K562 (cell line): ENCODE measurements around the gene EPX. TPM values are rescaled to one million over a fixed set of nuclear protein-coding genes. Genes with fewer than 3 reads are reported as not detected.
"Not testable (repeated sequence)": the region's sequence is repeated elsewhere in the genome, so short reads cannot be mapped to it uniquely, and the experiment has no call there.

Source experiments
- ATAC-seq: fragments of 200-7000 bp; cut with Tn5 transposase; 3 replicates; pipeline ENCODE4 v1.9.1; 2020; ENCODE audit warnings: moderate library complexity
- BruUV-seq: library from RNA; stranded (reverse); fragments of 400-500 nt; replicated peaks from 2 replicates; lab custom pipeline; 2021; lab: Mats Ljungman, UMichigan
- CTCF ChIA-PET: fragments of 300-600 bp; formaldehyde crosslinking; extraction: SDS; loops from one replicate; lab custom pipeline; 2021; ENCODE audit warnings: low intra/inter-chr PET ratio; lab: Yijun Ruan, JAX
- POLR2A ChIA-PET: fragments of 300-600, 350-650 bp; sonication (Branson Sonifier 250); formaldehyde crosslinking; extraction: SDS; loops from one replicate; lab custom pipeline; 2021; ENCODE audit warnings: antibody characterized with exemption, inconsistent platforms; lab: Yijun Ruan, JAX
- DNase-seq, 4 experiments: peaks; one replicate each; pipeline versions ENCODE4 v3.0.0 to v3.0.0-alpha.2; 2011 to 2018; ENCODE audit warnings: low spot score in 3 of 4, mixed read lengths in 3 of 4; ENCODE audit errors: extremely low read depth in 1 of 4
- FAIRE-seq: peaks from 2 replicates; lab custom pipeline; 2011; peaks lifted over from hg19 to GRCh38; lab: Jason Lieb, UNC
- H2AFZ ChIP-seq: 2 replicates; pipeline ENCODE4 v1.6.0; 2011; ENCODE audit warnings: low read depth, low read length, control low read depth, inconsistent platforms
- H3K27ac ChIP-seq: fragments of 200-600 bp; 3 replicates; pipeline ENCODE4 v1.8.0; 2011; ENCODE audit warnings: low read depth, mild to moderate bottlenecking, control low read depth, inconsistent platforms, low read length, moderate library complexity, mixed read lengths; ENCODE audit errors: extremely low read depth
- H3K27me3 ChIP-seq, 2 experiments: fragments of 300-600 bp in 1 of 2; 2 replicates in 1 of 2; 3 replicates in 1 of 2; pipeline versions ENCODE4 v1.6.0 to v1.8.0; 2011; ENCODE audit warnings: inconsistent platforms in 2 of 2, low read length in 2 of 2, mild to moderate bottlenecking in 1 of 2, mixed read lengths in 1 of 2, moderate library complexity in 1 of 2; ENCODE audit not compliant: control insufficient read depth in 2 of 2, insufficient read depth in 2 of 2
- H3K36me3 ChIP-seq: fragments of 300-600 bp; 3 replicates; pipeline ENCODE4 v1.8.0; 2011; ENCODE audit warnings: mild to moderate bottlenecking, low read length, inconsistent platforms; ENCODE audit not compliant: control insufficient read depth, insufficient read depth
- H3K4me1 ChIP-seq, 2 experiments: fragments of 200-600 bp in 1 of 2; replicated peaks in 1 of 2; 2 replicates in 1 of 2; 3 replicates in 1 of 2; pipeline versions ENCODE4 v1.5.1 to v1.8.0; 2011; ENCODE audit warnings: inconsistent platforms in 2 of 2, low read length in 2 of 2, mild to moderate bottlenecking in 1 of 2, mixed read lengths in 1 of 2, moderate library complexity in 1 of 2; ENCODE audit not compliant: control insufficient read depth in 2 of 2, insufficient read depth in 2 of 2
- H3K4me2 ChIP-seq: 2 replicates; pipeline ENCODE4 v1.6.1; 2011; ENCODE audit warnings: low read length, control low read depth, inconsistent platforms, mixed read lengths; ENCODE audit not compliant: insufficient read depth
- H3K4me3 ChIP-seq: fragments of 200-600 bp; sonication (generic), shearing (Covaris generic); 2 replicates; pipeline ENCODE4 v1.5.1; 2016; ENCODE audit warnings: control low read depth, inconsistent platforms
- H3K79me2 ChIP-seq: fragments of 200-600 bp; 3 replicates; pipeline ENCODE4 v1.8.0; 2011; ENCODE audit warnings: low read length, inconsistent platforms; ENCODE audit not compliant: control insufficient read depth, insufficient read depth
- H3K9ac ChIP-seq, 2 experiments: 2 replicates each; pipeline versions ENCODE4 v1.6.0 to v1.6.1; 2011; ENCODE audit warnings: low read depth in 2 of 2, low read length in 2 of 2, control low read depth in 1 of 2, inconsistent platforms in 1 of 2, mild to moderate bottlenecking in 1 of 2, mixed read lengths in 1 of 2; ENCODE audit not compliant: insufficient read depth in 1 of 2
- H3K9me1 ChIP-seq: one replicate; pipeline ENCODE4 v1.6.0; 2011; ENCODE audit warnings: inconsistent platforms, mild to moderate bottlenecking, low read length, moderate library complexity; ENCODE audit not compliant: control insufficient read depth, insufficient read depth
- H3K9me3 ChIP-seq: replicated peaks from 2 replicates; pipeline ENCODE4 v1.5.1; 2011; ENCODE audit warnings: low read depth, low read length, inconsistent platforms; ENCODE audit not compliant: control insufficient read depth, insufficient read depth
- H4K20me1 ChIP-seq: replicated peaks from 2 replicates; pipeline ENCODE4 v1.6.1; 2011; ENCODE audit warnings: low read length, inconsistent platforms, mixed read lengths; ENCODE audit not compliant: control insufficient read depth, insufficient read depth
- CBX8 ChIP-seq: fragments of 200-600 bp; sonication (generic); IDR thresholded peaks from 2 replicates; pipeline ENCODE4 v1.6.1; 2012; ENCODE audit warnings: borderline replicate concordance, mixed run types, low read depth, mild to moderate bottlenecking, moderate library complexity, mixed read lengths, low read length, control low read depth, inconsistent platforms; ENCODE audit not compliant: poor library complexity, severe bottlenecking; ENCODE audit errors: extremely low read depth
- CEBPB ChIP-seq: fragments of 450-650 bp; IDR thresholded peaks from 2 replicates; pipeline ENCODE4 v1.6.1; 2016; ENCODE audit warnings: missing genetic modification characterization, missing compliant biosample characterization
- ELF4 ChIP-seq: fragments of 450-650 bp; formaldehyde crosslinking; IDR thresholded peaks from 2 replicates; pipeline ENCODE4 v1.4.0; 2022; ENCODE audit warnings: missing genetic modification characterization
- ELK1 ChIP-seq: sonication (generic); formaldehyde crosslinking; IDR thresholded peaks from 2 replicates; pipeline ENCODE4 v1.8.1; 2022; ENCODE audit warnings: missing genetic modification reagents
- HMGXB4 ChIP-seq: sonication (generic); formaldehyde crosslinking; IDR thresholded peaks from 2 replicates; pipeline ENCODE4 v1.8.1; 2023; ENCODE audit warnings: mild to moderate bottlenecking, missing genetic modification reagents
- L3MBTL2 ChIP-seq: fragments of 450-650 bp; IDR thresholded peaks from 2 replicates; pipeline ENCODE4 v1.6.1; 2016; ENCODE audit warnings: mild to moderate bottlenecking, moderate library complexity
- LCOR ChIP-seq: sonication (generic); formaldehyde crosslinking; IDR thresholded peaks from 2 replicates; pipeline ENCODE4 v1.8.0; 2022; ENCODE audit warnings: mild to moderate bottlenecking, missing genetic modification reagents
- MYC ChIP-seq, 2 experiments: fragments of 250-450 bp in 1 of 2; sonication (Bioruptor Pico) in 1 of 2; IDR thresholded peaks; 2 replicates each; pipeline versions ENCODE4 v1.5.1 to v1.6.1; 2012 to 2021; ENCODE audit warnings: low read depth in 2 of 2, borderline replicate concordance in 1 of 2, improper control_type of control experiment in 1 of 2, low read length in 1 of 2, mild to moderate bottlenecking in 1 of 2, moderate library complexity in 1 of 2
- NFIX ChIP-seq: fragments of 250-450 bp; sonication (Bioruptor Pico); IDR thresholded peaks from 2 replicates; pipeline ENCODE4 v1.4.0; 2020; ENCODE audit warnings: low read depth, mild to moderate bottlenecking, moderate library complexity
- TAF9B ChIP-seq: fragments of 450-650 bp; IDR thresholded peaks from 2 replicates; pipeline ENCODE4 v1.6.1; 2018; ENCODE audit warnings: mild to moderate bottlenecking; ENCODE audit not compliant: partially characterized antibody
- ZKSCAN3 ChIP-seq: fragments of 250-450 bp; sonication (Bioruptor Pico); IDR thresholded peaks from 2 replicates; pipeline ENCODE4 v1.4.0; 2020
- ZNF175 ChIP-seq: fragments of 200-800 bp; sonication (Bioruptor generic); IDR thresholded peaks from 2 replicates; pipeline ENCODE4 v1.6.1; 2016; ENCODE audit warnings: low read depth, mild to moderate bottlenecking, missing genetic modification characterization, missing compliant biosample characterization
- WGBS: fragments of 100-300 bp; shearing (Covaris generic); methylation state at CpG from one replicate; pipeline ENCODE4 v1.1.6; 2016; ENCODE audit warnings: low coverage, mixed read lengths; ENCODE audit not compliant: insufficient coverage; ENCODE audit errors: missing lambda C conversion rate; 5-methylcytosine and 5-hydroxymethylcytosine counted together
- in situ Hi-C: fragments of 300-500 bp; cut with MboI; formaldehyde crosslinking; loops from 4 replicates; pipeline ENCODE4 v1.15.0; 2018; ENCODE audit warnings: inconsistent platforms, mixed read lengths
- intact Hi-C: fragments of 100-400 bp; cut with micrococcal nuclease; formaldehyde crosslinking; loops from 2 replicates; pipeline ENCODE4 v1.14.2; 2022
- polyA plus RNA-seq, 8 experiments: library from polyadenylated mRNA; depleted of rRNA in 4 of 8; stranded (reverse) in 5 of 8; unstranded in 3 of 8; fragments of >200 nt; fragmentation: Nextera tagmentation in 2 of 8; fragmentation: Illumina TruSeq in 1 of 8; extraction: Ambion mirVana in 2 of 8; extraction: Trizol in 1 of 8; gene quantifications; 2 replicates each; pipeline versions ENCODE4 v1.2.1 to v1.2.3, GENCODE V29; 2011 to 2014; ENCODE audit warnings: inconsistent platforms in 1 of 8, missing spikeins in 1 of 8
- total RNA-seq, 7 experiments: library from RNA; depleted of rRNA in 6 of 7; stranded (reverse); fragments of >200 nt in 6 of 7; fragmentation: Illumina TruSeq in 2 of 7; extraction: Trizol in 2 of 7; gene quantifications; 2 replicates each; pipeline versions ENCODE4 v1.2.1 to v1.2.3, GENCODE V29; 2011 to 2021; ENCODE audit warnings: low replicate concordance in 1 of 7

The EPX gene
- total and polyA plus RNA-seq, 9 of the 15 experiments (the other 6 are each of a cell fraction or from before 2014, with no cell fraction given) = 0.07 to 0.33 (median 0.19) TPM; not detected in 3

- TF ChIP-seq L3MBTL2 (no peak), LCOR (CRISPR knock-in tag) (no peak), MYC (IDR thresholded peaks at IDR 0.05; ENCODE audit: low read depth, low read length) (no peak), MYC (CRISPR knock-in tag; IDR thresholded peaks at IDR 0.05; ENCODE audit: borderline replicate concordance, low read depth) (no peak), ELF4 (CRISPR knock-in tag) (no peak)
- TF ChIP-seq, all 486 proteins: peak for 0
These were observed at the start of gene EPX (continued) for GRCh38 chr17:58192612-58193011.

- 12% methylated on average over 4 of the region's 4 CpGs for WGBS
- POLR2A ChIA-PET = not testable (repeated sequence)
These were observed 49.2 kb upstream of the EPX start for GRCh38 chr17:58143335-58143734.

GRCh38 chr17:58144801-58145200 lies 47.7 kb upstream of the EPX start:
- no peak for DNase-seq
- FAIRE-seq = no peak
- in situ Hi-C loops = no loop called here
- Histone ChIP-seq H3K9ac (no peak overlapping the region), H4K20me1 (no peaks in the 10 kb centered on the region), H3K36me3 (no peaks in the 10 kb centered on the region), H3K4me3 (no peak overlapping the region), H3K9me1 (no peaks in the 10 kb centered on the region), H3K79me2 (no peaks in the 10 kb centered on the region), H3K27me3 (peaks cover 5 to 10% of the 10 kb centered on the region in 2 experiments; a peak in 2 of 5 replicates), H2AFZ (no peak overlapping the region), H3K4me1 (no peaks in the 10 kb centered on the region), H3K9me3 (no peaks in the 10 kb centered on the region), H3K27ac (no peak overlapping the region), H3K4me2 (no peak overlapping the region)
- ChIA-PET POLR2A (no interaction called here), CTCF (no interaction called here)
- intact Hi-C loops = no loop called here
- ATAC-seq = no peak
- WGBS = 0% methylated on average over 1 of the region's 1 CpG
- no TSS peak for BruUV-seq
- no peak for TF ChIP-seq ELK1
- TF ChIP-seq CBX8 = no peak
- no peak for TF ChIP-seq ZKSCAN3 (CRISPR knock-in tag)
- TF ChIP-seq TAF9B = no peak
- TF ChIP-seq ZNF175 (CRISPR knock-in tag) = no peak
- no peak for TF ChIP-seq NFIX (CRISPR knock-in tag)
- TF ChIP-seq HMGXB4 (CRISPR knock-in tag) = no peak
- no peak for TF ChIP-seq CEBPB

More at GRCh38 chr17:58143335-58143734, 49.2 kb upstream of the EPX start:
- intact Hi-C loops, H3K4me3 ChIP-seq, H2AFZ ChIP-seq, H3K9me1 ChIP-seq, BruUV-seq, CTCF ChIA-PET, H3K4me1 ChIP-seq, H3K79me2 ChIP-seq, H3K9me3 ChIP-seq, H3K27me3 ChIP-seq, H3K36me3 ChIP-seq, H3K4me2 ChIP-seq, in situ Hi-C loops, DNase-seq, ATAC-seq, H4K20me1 ChIP-seq, FAIRE-seq, H3K9ac ChIP-seq, H3K27ac ChIP-seq: not testable (repeated sequence)
